GM20431 (cell line): ENCODE data around the gene DUS1L.

Experiments
- in situ Hi-C: fragments of 300-500 bp; cut with MseI, MboI; formaldehyde crosslinking; loops from one replicate; pipeline ENCODE4 v1.15.0; 2020; ENCODE audit warnings: low sequenced_read_pairs; ENCODE audit not compliant: unreplicated experiment

Gene DUS1L

GRCh38 chr17:82059272-82060000 is 6.2 kb downstream of the DUS1L start:
- in situ Hi-C loops: no loop called here

- in situ Hi-C loops: no loop called here
Observed at GRCh38 chr17:82058855-82059249, 6.8 kb downstream of the DUS1L start.

- in situ Hi-C loops: no loop called here
Observed at GRCh38 chr17:82058230-82058854, 7.3 kb downstream of the DUS1L start.

GRCh38 chr17:82056729-82057621 is 8.6 kb downstream of the DUS1L start:
- in situ Hi-C loops: no loop called here

GRCh38 chr17:82055965-82056728 is 9.5 kb downstream of the DUS1L start:
- in situ Hi-C loops: no loop called here

GRCh38 chr17:82055023-82055964 is 10.3 kb downstream of the DUS1L start:
- in situ Hi-C loops: no loop called here

GRCh38 chr17:82054351-82055022 is 11.1 kb downstream of the DUS1L start:
- in situ Hi-C loops: no loop called here

GRCh38 chr17:82053556-82054263 is 11.9 kb downstream of the DUS1L start:
- in situ Hi-C loops: no loop called here

GRCh38 chr17:82053130-82053529 is 12.5 kb downstream of the DUS1L start:
- in situ Hi-C loops: no loop called here

- in situ Hi-C loops: no loop called here
Observed at GRCh38 chr17:82052638-82053059, 13.0 kb downstream of the DUS1L start.

- in situ Hi-C loops: no loop called here
Observed at GRCh38 chr17:82051776-82052637, 13.6 kb downstream of the DUS1L start, which contains the start of the genes GPS1 and RFNG. TSS of gene GPS1 (plus strand) at chr17:82051898. CDS start at chr17:82051932, 34 bp downstream. TSS of gene RFNG (minus strand) at chr17:82051811. CDS start at chr17:82051766, 45 bp downstream.

- in situ Hi-C loops: no loop called here
Observed at GRCh38 chr17:82050761-82051641, 14.6 kb downstream of the DUS1L start.

- in situ Hi-C loops: no loop called here
Observed at GRCh38 chr17:82050152-82050760, 15.3 kb downstream of the DUS1L start.

GRCh38 chr17:82049521-82049971 is 16.1 kb downstream of the DUS1L start:
- in situ Hi-C loops: no loop called here

GRCh38 chr17:82049106-82049505 is 16.5 kb downstream of the DUS1L start:
- in situ Hi-C loops: no loop called here
